ENCODE results near the gene CXCL1. TPM values are rescaled to one million over a fixed set of nuclear protein-coding genes. Genes with fewer than 3 reads are reported as not detected.

Gene CXCL1
- total RNA-seq, 1 donor from 2014 or later, result 0.52 TPM

- Histone ChIP-seq H3K36me3 (ENCODE audit: control insufficient read depth in 3 of 3, insufficient read depth in 3 of 3, low read length in 3 of 3) (no peaks in the 10 kb centered on the region), H3K9ac (ENCODE audit: low read depth in 1 of 3, low read length in 3 of 3) (no peak overlapping the region), H3K4me3 (ENCODE audit: low read length in 3 of 3) (no peak overlapping the region), H3K4me1 (ENCODE audit: control insufficient read depth in 3 of 3, insufficient read depth in 3 of 3, low read length in 3 of 3) (no peaks in the 10 kb centered on the region), H3K27ac (ENCODE audit: low read depth, low read length) (no peak overlapping the region), H3K9me3 (ENCODE audit: control insufficient read depth in 3 of 3, low read length in 3 of 3) (no peaks in the 10 kb centered on the region), H3K27me3 (ENCODE audit: control insufficient read depth in 3 of 3, insufficient read depth in 3 of 3, low read length in 3 of 3) (peaks cover 0 to 7% (median 6%) of the 10 kb centered on the region in 3 donors)
Observed at GRCh38 chr4:73839071-73839470, 30.1 kb upstream of the CXCL1 start.

DNA sequence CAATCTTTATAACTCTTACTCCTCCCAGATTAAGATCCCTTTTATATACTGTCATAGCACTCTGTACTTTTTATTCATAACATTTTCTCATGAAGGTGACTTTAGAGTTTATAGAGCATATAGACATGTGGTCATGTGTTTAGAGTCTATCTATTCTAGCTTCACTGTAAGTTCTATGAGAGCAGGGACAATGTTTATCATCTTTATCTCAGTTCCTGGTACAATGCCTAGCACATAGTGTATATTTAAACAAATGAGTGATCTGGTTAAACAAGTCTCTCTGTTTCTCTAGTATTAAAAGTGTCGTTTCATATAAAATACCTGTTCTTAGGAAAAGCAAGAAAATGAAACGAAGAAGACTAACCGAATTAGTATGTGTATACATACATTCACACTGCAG, 29.5 kb upstream of the CXCL1 start:
- Histone ChIP-seq H3K36me3 (ENCODE audit: control insufficient read depth in 3 of 3, insufficient read depth in 3 of 3, low read length in 3 of 3) (no peaks in the 10 kb centered on the region), H3K4me3 (ENCODE audit: low read length in 3 of 3) (no peak overlapping the region), H3K27me3 (ENCODE audit: control insufficient read depth in 3 of 3, insufficient read depth in 3 of 3, low read length in 3 of 3) (peaks cover 0 to 7% (median 6%) of the 10 kb centered on the region in 3 donors), H3K9ac (ENCODE audit: low read depth in 1 of 3, low read length in 3 of 3) (no peak overlapping the region), H3K9me3 (ENCODE audit: control insufficient read depth in 3 of 3, low read length in 3 of 3) (no peaks in the 10 kb centered on the region), H3K27ac (ENCODE audit: low read depth, low read length) (no peak overlapping the region), H3K4me1 (ENCODE audit: control insufficient read depth in 3 of 3, insufficient read depth in 3 of 3, low read length in 3 of 3) (no peaks in the 10 kb centered on the region)

DNA sequence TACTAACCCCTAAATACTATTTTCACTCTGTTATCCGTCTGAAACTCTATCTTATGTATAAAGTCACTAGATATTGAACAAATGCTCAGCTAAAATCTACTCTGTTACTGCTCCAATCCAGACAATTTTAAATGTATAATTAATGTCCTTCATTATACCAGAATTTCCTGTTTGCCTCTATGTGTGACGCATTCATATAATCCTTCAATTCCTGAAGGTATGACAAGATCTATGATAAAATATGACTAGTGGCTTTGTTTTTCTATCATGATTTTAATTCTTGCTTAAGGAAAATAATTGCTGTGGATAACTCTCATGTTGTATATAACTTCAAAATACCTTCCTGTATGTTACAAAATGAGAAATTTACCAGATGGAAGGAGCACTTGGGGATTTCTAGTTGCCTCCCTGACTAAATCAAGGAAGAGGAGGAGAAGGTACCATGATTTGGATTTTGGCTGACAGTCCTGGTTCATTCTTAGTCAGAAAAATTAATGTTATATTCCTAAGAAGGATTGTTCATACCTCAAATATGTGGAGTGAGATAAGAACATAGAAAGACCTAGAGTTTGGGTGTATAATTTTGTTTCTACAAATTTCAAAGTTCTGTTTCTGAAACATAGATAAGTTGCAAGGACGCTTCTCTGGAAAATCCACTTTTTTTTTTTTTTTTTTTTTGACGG, 27.8 kb upstream of the CXCL1 start:
- H3K9me3 ChIP-seq (ENCODE audit: control insufficient read depth in 3 of 3, low read length in 3 of 3), result no peaks in the 10 kb centered on the region

DNA sequence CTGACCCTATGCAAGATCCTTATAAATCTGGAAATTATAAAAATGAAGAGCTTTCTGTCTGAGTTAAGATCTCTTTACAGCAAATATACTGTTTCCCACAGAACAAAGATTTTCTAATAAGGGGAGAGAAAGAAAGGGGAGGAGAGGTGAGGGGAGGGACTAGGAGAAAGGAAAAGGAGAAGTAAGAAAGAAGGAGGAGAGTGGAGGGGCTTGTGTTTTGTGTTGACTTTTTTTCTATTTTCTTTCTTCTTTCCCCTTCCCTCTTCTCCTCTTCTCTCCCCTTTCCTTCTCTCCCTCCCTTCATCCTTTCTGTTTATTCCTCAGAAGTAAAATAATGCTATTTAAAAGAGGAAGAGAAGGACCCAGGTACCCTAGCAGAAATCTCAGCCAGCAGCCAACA, 26.5 kb upstream of the CXCL1 start:
- peaks cover 0 to under 1% (median 0%) of the 10 kb centered on the region in 3 donors for H3K27me3 ChIP-seq (ENCODE audit: control insufficient read depth in 3 of 3, insufficient read depth in 3 of 3, low read length in 3 of 3)
- H3K9ac ChIP-seq (ENCODE audit: low read depth in 1 of 3, low read length in 3 of 3), result no peak overlapping the region
- H3K27ac ChIP-seq (ENCODE audit: low read depth, low read length), result no peak overlapping the region
- no peaks in the 10 kb centered on the region for H3K9me3 ChIP-seq (ENCODE audit: control insufficient read depth in 3 of 3, low read length in 3 of 3)
- H3K36me3 ChIP-seq (ENCODE audit: control insufficient read depth in 3 of 3, insufficient read depth in 3 of 3, low read length in 3 of 3), result no peaks in the 10 kb centered on the region
- no peaks in the 10 kb centered on the region for H3K4me1 ChIP-seq (ENCODE audit: control insufficient read depth in 3 of 3, insufficient read depth in 3 of 3, low read length in 3 of 3)
- H3K4me3 ChIP-seq (ENCODE audit: low read length in 3 of 3), result no peak overlapping the region

More for the DNA sequence above, 27.8 kb upstream of the CXCL1 start:
- no peaks in the 10 kb centered on the region for H3K36me3 ChIP-seq (ENCODE audit: control insufficient read depth in 3 of 3, insufficient read depth in 3 of 3, low read length in 3 of 3)
- no peaks in the 10 kb centered on the region for H3K4me1 ChIP-seq (ENCODE audit: control insufficient read depth in 3 of 3, insufficient read depth in 3 of 3, low read length in 3 of 3)
- no peak overlapping the region for H3K27ac ChIP-seq (ENCODE audit: low read depth, low read length)
- no peak overlapping the region for H3K9ac ChIP-seq (ENCODE audit: low read depth in 1 of 3, low read length in 3 of 3)
- peaks cover 0 to 6% (median 4%) of the 10 kb centered on the region in 3 donors for H3K27me3 ChIP-seq (ENCODE audit: control insufficient read depth in 3 of 3, insufficient read depth in 3 of 3, low read length in 3 of 3)
- H3K4me3 ChIP-seq (ENCODE audit: low read length in 3 of 3), result no peak overlapping the region

GRCh38 chr4:73843369-73843768, 25.8 kb upstream of the CXCL1 start:
- Histone ChIP-seq H3K4me3 (ENCODE audit: low read length in 3 of 3) (no peak overlapping the region), H3K9me3 (ENCODE audit: control insufficient read depth in 3 of 3, low read length in 3 of 3) (no peaks in the 10 kb centered on the region), H3K27ac (ENCODE audit: low read depth, low read length) (no peak overlapping the region)

DNA sequence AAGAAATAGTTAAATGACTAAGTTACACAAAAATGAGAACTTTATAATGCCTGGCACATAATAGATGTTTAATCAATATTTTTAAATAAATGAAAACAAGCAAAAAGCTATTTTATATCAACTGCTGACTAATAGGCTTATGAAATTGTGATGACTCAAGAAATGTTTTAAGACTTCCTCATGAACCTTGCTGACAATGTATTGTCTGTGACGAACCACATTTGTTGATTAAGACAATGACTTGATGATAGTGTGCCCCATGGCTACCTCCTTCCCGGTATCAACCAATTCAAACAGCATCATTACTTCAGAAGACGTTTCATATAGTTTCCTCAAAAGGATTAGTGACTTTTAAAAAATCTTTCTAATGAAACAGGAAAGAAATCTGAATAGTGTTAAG, 24.8 kb upstream of the CXCL1 start:
- Histone ChIP-seq H3K36me3 (ENCODE audit: control insufficient read depth in 3 of 3, insufficient read depth in 3 of 3, low read length in 3 of 3) (no peaks in the 10 kb centered on the region), H3K4me3 (ENCODE audit: low read length in 3 of 3) (no peak overlapping the region), H3K9ac (ENCODE audit: low read depth in 1 of 3, low read length in 3 of 3) (no peak overlapping the region), H3K27ac (ENCODE audit: low read depth, low read length) (no peak overlapping the region), H3K9me3 (ENCODE audit: control insufficient read depth in 3 of 3, low read length in 3 of 3) (no peaks in the 10 kb centered on the region), H3K27me3 (ENCODE audit: control insufficient read depth in 3 of 3, insufficient read depth in 3 of 3, low read length in 3 of 3) (peaks cover 0 to 2% (median 0%) of the 10 kb centered on the region in 3 donors), H3K4me1 (ENCODE audit: control insufficient read depth in 3 of 3, insufficient read depth in 3 of 3, low read length in 3 of 3) (no peaks in the 10 kb centered on the region)

More at GRCh38 chr4:73843369-73843768, 25.8 kb upstream of the CXCL1 start:
- Histone ChIP-seq H3K9ac (ENCODE audit: low read depth in 1 of 3, low read length in 3 of 3) (no peak overlapping the region), H3K4me1 (ENCODE audit: control insufficient read depth in 3 of 3, insufficient read depth in 3 of 3, low read length in 3 of 3) (no peaks in the 10 kb centered on the region), H3K36me3 (ENCODE audit: control insufficient read depth in 3 of 3, insufficient read depth in 3 of 3, low read length in 3 of 3) (no peaks in the 10 kb centered on the region), H3K27me3 (ENCODE audit: control insufficient read depth in 3 of 3, insufficient read depth in 3 of 3, low read length in 3 of 3) (peaks cover 0 to 2% (median 0%) of the 10 kb centered on the region in 3 donors)

GRCh38 chr4:73844806-73845205, 24.4 kb upstream of the CXCL1 start:
- H3K9ac ChIP-seq (ENCODE audit: low read depth in 1 of 3, low read length in 3 of 3), result no peak overlapping the region
- no peak overlapping the region for H3K4me3 ChIP-seq (ENCODE audit: low read length in 3 of 3)
- H3K9me3 ChIP-seq (ENCODE audit: control insufficient read depth in 3 of 3, low read length in 3 of 3), result no peaks in the 10 kb centered on the region
- no peaks in the 10 kb centered on the region for H3K36me3 ChIP-seq (ENCODE audit: control insufficient read depth in 3 of 3, insufficient read depth in 3 of 3, low read length in 3 of 3)
- H3K27ac ChIP-seq (ENCODE audit: low read depth, low read length), result no peak overlapping the region
- H3K27me3 ChIP-seq (ENCODE audit: control insufficient read depth in 3 of 3, insufficient read depth in 3 of 3, low read length in 3 of 3), result peaks cover 0 to 2% (median 0%) of the 10 kb centered on the region in 3 donors
- H3K4me1 ChIP-seq (ENCODE audit: control insufficient read depth in 3 of 3, insufficient read depth in 3 of 3, low read length in 3 of 3), result no peaks in the 10 kb centered on the region

GRCh38 chr4:73847526-73848182, 21.5 kb upstream of the CXCL1 start:
- H3K36me3 ChIP-seq (ENCODE audit: control insufficient read depth in 3 of 3, insufficient read depth in 3 of 3, low read length in 3 of 3), result no peaks in the 10 kb centered on the region
- H3K27me3 ChIP-seq (ENCODE audit: control insufficient read depth in 3 of 3, insufficient read depth in 3 of 3, low read length in 3 of 3), result peaks cover 0 to 2% (median 2%) of the 10 kb centered on the region in 3 donors
- no peak overlapping the region for H3K4me3 ChIP-seq (ENCODE audit: low read length in 3 of 3)
- no peaks in the 10 kb centered on the region for H3K4me1 ChIP-seq (ENCODE audit: control insufficient read depth in 3 of 3, insufficient read depth in 3 of 3, low read length in 3 of 3)
- H3K27ac ChIP-seq (ENCODE audit: low read depth, low read length), result no peak overlapping the region
- no peak overlapping the region for H3K9ac ChIP-seq (ENCODE audit: low read depth in 1 of 3, low read length in 3 of 3)
- no peaks in the 10 kb centered on the region for H3K9me3 ChIP-seq (ENCODE audit: control insufficient read depth in 3 of 3, low read length in 3 of 3)

- Histone ChIP-seq H3K36me3 (ENCODE audit: control insufficient read depth in 3 of 3, insufficient read depth in 3 of 3, low read length in 3 of 3) (no peaks in the 10 kb centered on the region), H3K4me3 (ENCODE audit: low read length in 3 of 3) (no peak overlapping the region), H3K27ac (ENCODE audit: low read depth, low read length) (no peak overlapping the region), H3K9ac (ENCODE audit: low read depth in 1 of 3, low read length in 3 of 3) (no peak overlapping the region), H3K9me3 (ENCODE audit: control insufficient read depth in 3 of 3, low read length in 3 of 3) (no peaks in the 10 kb centered on the region), H3K27me3 (ENCODE audit: control insufficient read depth in 3 of 3, insufficient read depth in 3 of 3, low read length in 3 of 3) (peaks cover 0 to 6% (median 6%) of the 10 kb centered on the region in 3 donors), H3K4me1 (ENCODE audit: control insufficient read depth in 3 of 3, insufficient read depth in 3 of 3, low read length in 3 of 3) (peaks cover under 1 to 3% (median 1%) of the 10 kb centered on the region in 3 donors)
Observed at GRCh38 chr4:73848183-73848777, 20.9 kb upstream of the CXCL1 start.

All from skeletal muscle tissue (tissue), 4 donors.